Activated gamma-delta T cell treated with Interleukin-2 at 50 U/mL for 16 hours (primary cell): Measurements from ENCODE around the gene SLC13A3.

Experiments used
- DNase-seq: peaks from one replicate; pipeline ENCODE4 v3.0.0-alpha.2; 2020

Gene SLC13A3

DNA sequence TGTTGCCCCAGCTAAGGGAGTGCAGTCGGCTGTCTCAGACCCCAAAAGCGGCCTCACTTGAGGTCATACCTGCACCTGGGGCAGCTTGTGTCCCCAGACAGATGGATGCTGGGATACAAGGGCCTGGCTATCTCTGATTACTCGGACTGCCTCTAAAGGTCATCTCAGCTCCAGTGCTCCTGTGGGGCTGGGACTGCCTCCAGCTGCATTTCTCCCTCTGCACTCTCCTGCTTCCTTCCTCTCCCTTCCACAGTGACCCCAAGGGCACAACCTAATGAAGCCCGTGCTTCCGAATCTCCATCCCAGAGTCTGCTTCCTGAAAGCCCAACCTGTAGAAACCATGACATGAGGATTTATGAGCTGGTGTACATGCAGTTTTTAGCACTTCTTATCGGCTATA, 78.0 kb downstream of the SLC13A3 start:
- no peak for DNase-seq

DNA sequence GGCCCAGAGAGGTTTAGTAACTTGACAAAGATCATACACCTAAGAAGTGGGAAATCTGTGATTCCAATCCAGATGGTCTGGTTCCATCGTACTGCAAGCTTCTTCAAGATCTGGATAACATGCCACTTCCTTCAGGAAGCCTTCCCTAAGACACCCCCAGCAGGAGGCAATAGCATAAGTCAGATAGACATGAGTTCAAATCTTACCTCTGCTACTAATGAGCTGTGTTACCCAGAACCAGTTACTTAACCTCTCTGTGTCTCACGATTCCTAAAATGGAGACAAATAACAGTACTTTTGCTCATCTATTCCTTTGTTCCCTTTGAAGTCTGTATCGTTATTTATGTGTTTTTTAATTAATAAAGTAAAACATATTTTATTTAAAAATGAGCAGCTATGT, 78.5 kb downstream of the SLC13A3 start:
- DNase-seq, result no peak

DNA sequence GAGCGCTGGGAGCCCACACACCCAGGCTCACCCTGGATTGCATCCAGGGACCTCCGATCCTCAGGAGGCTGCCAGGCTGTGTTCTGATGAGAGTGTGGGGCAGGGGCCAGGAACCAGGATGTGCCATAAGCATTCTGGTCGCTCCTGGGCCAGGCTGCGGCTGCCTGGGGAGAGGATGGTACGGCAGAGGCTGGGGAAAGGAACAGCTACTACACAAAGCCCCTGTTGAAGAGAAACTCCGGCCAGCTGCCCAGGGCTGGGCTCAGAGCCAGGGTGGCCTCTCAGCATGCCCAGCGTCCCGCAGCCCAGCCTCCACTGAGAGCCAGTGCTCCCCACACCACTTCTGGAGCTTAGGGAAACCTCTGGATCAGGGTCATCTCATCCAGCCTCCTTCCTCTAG, 79.1 kb downstream of the SLC13A3 start:
- DNase-seq, result no peak

- DNase-seq, result no peak
Measured at GRCh38 chr20:46571418-46571817, 79.8 kb downstream of the SLC13A3 start.

- no peak for DNase-seq
Measured at GRCh38 chr20:46570956-46571355, 80.3 kb downstream of the SLC13A3 start.

- no peak for DNase-seq
Measured at GRCh38 chr20:46569961-46570360, 81.3 kb downstream of the SLC13A3 start.

- DNase-seq, result no peak
Measured at GRCh38 chr20:46568570-46569129, 82.6 kb downstream of the SLC13A3 start.

- DNase-seq, result no peak
Measured at GRCh38 chr20:46566125-46566524, 85.1 kb downstream of the SLC13A3 start.

- no peak for DNase-seq
Measured at GRCh38 chr20:46564241-46564957, 86.9 kb downstream of the SLC13A3 start.

DNA sequence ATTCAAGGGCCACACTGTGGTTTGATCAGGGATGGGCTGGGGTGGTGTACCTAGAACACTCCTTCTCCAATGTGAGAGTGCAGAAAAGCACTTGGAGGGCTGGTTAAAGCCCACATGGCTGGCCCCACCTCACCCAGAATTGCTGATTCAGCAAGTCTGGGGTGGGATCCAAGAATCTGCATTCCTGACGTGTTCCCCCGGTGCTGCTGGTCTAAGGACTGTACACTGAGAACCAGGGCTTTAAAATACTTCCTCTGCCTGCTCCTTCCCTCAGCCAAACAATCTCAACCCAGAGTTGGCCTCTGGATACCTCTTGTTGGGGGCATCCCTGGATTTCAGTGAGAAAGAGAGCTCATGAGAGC, 87.4 kb downstream of the SLC13A3 start:
- no peak for DNase-seq

DNA sequence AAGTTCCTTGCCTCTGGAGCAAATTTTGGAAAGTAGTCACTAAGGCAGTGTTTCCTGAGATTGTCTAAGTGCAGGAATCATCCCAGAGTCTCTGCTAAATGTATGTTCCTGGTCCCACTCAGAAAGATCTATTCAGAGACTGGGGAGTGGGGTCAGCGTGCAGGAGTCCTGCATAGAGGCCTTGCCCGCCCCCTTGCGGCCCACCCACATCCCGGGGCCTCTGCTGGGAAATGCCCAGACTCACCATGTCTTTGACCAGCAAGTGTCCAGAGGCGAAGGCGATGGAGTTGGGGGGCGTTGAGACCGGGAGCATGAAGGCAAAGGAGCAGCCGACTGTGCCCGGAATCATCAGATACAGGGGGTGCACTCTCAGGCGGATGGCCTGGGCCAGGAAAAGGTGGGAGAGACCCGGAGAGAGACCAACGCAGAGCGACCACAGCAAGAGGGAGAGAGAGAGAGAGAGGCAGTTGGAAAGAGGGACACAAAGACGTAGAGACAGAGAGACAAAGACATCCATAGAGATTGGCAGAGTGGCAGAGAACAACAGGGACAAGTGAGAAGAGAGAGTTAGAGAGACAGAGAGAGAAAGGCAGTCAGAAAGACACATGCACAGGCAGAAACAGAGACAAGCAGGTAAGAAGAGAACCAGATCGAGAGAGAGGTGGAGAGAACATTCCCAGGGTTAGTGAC, 87.9 kb downstream of the SLC13A3 start:
- no peak for DNase-seq

GRCh38 chr20:46562373-46563169, 88.7 kb downstream of the SLC13A3 start:
- peak; percentile 58 for DNase-seq

DNA sequence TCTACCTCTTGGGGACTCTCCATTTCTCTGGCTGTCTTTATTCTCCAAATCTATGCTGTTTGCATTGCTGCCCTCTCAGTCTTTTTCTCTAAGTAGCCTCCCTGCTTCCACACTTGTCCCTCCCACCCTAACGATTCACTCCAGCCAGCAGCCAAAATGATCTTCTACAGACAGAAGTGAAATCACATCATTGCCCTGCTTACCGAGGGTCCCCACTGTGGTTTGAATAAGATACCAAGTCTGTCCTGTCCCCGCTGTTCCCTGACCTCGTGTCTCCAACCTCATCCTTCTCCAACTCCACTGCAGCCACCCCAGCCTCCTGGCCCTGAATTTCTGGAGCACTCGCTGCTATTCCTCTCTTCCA, 89.3 kb downstream of the SLC13A3 start:
- no peak for DNase-seq

GRCh38 chr20:46559685-46560440, 91.4 kb downstream of the SLC13A3 start:
- no peak for DNase-seq

- DNase-seq, result no peak
Measured at GRCh38 chr20:46559001-46559400, 92.3 kb downstream of the SLC13A3 start.

GRCh38 chr20:46558511-46558959, 92.7 kb downstream of the SLC13A3 start:
- no peak for DNase-seq

GRCh38 chr20:46557231-46557956, 93.9 kb downstream of the SLC13A3 start:
- DNase-seq, result no peak

DNA sequence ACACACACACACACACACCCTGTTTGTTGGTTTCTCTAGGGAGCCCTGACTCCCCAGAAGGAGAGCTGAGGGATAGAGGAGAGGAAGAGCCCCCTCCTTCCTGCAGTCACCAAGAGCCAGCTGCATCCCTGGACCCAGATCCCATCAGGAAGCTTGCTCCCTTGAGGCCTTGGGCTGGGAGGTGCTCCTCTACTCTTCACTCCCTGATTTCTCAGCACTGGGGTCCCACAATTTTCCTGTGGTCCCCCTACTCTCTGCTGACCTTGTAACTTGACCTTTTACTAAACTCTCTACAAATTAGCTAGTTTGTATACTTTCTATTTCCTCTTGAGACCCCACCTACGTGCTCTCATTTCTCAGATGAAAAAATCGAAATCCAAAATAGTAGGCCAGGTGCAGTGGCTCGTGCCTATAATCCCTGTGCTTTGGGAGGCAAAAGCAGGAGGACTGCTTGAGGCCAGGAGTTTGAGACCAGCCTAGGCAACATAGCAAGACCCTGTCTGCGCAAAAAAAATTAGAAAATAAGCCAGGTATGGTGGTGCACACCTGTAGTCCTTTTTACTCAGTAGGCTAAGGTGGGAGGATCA, 95.8 kb downstream of the SLC13A3 start:
- no peak for DNase-seq

GRCh38 chr20:46554828-46555227, 96.4 kb downstream of the SLC13A3 start:
- DNase-seq, result no peak

DNA sequence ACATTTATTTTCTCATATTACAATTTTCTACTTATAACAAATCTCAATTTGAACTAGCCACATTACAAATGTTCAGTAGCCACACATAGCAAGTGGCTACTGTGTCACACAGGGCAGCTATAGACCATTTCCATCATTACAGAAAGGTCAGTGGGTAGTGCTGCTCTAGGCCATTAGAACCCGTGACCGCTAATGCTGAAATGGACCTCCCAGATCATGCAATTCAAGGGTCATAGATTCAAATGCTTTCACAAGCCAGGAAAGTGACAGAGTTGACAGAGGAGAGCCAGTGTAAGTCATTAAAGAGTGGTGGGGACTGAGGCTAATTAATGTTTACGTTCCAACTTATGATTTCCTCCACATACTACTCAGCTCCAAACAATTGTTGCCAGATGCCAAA, 97.3 kb downstream of the SLC13A3 start:
- no peak for DNase-seq
